GM08714 (cell line): ENCODE results near the gene TTC29.

ENCODE experiments used
- H3K4me3 ChIP-seq: fragments of 200-500 bp; sonication (Bioruptor generic); 2 replicates; pipeline ENCODE4 v1.5.1; 2014; ENCODE audit warnings: mild to moderate bottlenecking, low read length, inconsistent platforms
- ZNF274 ChIP-seq: IDR thresholded peaks from 2 replicates; pipeline ENCODE4 v1.6.1; 2012; ENCODE audit warnings: mild to moderate bottlenecking, low read depth, low read length

Gene TTC29, protein sequence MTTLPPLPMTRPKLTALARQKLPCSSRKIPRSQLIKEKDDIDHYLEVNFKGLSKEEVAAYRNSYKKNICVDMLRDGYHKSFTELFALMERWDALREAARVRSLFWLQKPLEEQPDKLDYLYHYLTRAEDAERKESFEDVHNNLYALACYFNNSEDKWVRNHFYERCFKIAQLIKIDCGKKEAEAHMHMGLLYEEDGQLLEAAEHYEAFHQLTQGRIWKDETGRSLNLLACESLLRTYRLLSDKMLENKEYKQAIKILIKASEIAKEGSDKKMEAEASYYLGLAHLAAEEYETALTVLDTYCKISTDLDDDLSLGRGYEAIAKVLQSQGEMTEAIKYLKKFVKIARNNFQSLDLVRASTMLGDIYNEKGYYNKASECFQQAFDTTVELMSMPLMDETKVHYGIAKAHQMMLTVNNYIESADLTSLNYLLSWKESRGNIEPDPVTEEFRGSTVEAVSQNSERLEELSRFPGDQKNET

DNA sequence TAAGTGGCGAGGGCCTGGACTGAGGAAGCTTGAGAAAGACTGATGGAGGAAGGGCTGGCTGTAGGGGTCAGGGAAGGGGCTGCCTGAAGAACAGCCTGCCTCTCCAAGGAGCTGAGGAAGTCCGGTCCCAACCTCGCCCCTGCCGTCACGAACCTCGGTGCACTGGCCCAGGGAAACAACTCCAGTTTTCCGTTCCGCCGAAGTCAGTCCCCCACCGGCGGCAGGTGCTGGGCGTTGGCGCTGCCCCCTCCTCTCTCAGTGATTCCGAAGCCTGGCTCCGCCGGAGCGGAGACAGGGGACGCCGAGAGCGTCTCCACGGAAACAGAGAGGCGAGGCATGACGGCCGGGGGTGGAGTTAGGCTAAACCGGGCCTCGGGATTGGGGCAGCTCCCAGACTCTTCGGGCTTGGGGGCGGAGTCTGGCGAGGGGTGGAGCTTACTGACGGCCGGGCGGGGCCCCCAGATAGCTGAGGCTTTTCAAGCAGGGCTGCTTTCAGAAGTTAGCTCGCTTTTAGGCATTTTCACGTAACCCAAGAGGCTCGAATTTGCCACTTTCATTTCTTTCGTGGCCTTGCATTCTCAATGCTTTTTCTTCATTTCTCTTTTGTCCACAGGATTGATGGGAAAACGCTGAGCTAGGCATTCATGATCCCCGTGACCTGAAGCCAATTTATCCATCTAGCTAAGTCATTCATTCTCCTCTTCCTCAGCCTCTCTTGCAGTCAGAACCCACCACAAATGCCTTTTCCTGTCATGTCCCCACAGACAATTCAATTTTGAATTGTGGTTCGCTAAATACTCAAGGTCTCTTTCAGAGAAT lies at the start of gene TTC29:
Gene TTC29, minus strand, starts transcription at position 309 of the 819 bp plus-strand sequence. CDS start 5,969 bp downstream, outside the sequence.
- TF ChIP-seq ZNF274: no peak
- H3K4me3 ChIP-seq: peak within 1 kb of the TSS; percentile 55; the same call in 1 of the 2 replicates

- no peak for TF ChIP-seq ZNF274
- H3K4me3 ChIP-seq: no peak overlapping the region
Measured at GRCh38 chr4:146981651-146982050, 36.0 kb upstream of the TTC29 start.

DNA sequence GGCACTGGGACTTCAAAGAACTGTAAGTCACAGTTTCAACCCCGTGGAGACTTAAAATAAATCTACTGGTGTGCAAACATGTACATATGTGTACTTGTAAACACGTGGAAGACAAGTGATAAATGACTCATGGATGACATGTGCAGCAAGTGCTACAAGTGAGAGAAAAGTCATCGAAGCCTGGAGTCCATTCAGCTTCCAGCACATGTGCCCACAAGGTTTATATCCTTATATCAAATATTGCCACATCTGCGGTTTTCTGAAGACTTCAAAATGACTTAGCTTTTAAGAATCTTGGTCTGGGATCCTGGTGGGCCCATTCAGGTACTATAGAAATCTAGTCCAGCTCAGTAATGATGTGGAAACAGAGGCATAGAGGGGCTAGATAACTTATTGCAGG lies 33.0 kb upstream of the TTC29 start:
- TF ChIP-seq ZNF274: no peak
- H3K4me3 ChIP-seq: no peak overlapping the region

DNA sequence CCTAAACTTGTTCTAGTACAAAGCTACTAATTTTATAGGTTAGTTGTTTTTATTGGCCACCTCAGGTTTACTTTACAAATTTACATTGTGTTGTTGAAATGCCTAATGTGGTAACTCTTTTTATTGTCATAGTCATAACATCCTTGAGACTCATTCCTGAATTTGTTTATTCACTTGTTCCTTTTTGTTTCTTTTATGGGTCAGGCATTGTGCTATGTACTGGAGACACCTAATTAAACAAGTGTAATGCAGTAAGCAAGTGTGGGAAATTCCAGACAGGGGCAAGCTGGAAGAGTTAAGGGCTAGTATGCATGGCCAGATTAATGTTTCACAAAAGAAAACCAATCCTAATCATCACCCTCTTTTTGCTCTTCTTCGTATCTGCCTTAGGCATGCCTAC lies 30.5 kb upstream of the TTC29 start:
- no peak overlapping the region for H3K4me3 ChIP-seq
- TF ChIP-seq ZNF274: no peak

- no peak overlapping the region for H3K4me3 ChIP-seq
- TF ChIP-seq ZNF274: no peak
Measured at GRCh38 chr4:146975527-146975926, 29.9 kb upstream of the TTC29 start.

- H3K4me3 ChIP-seq: no peak overlapping the region
- TF ChIP-seq ZNF274: no peak
Measured at GRCh38 chr4:146975036-146975435, 29.4 kb upstream of the TTC29 start.

DNA sequence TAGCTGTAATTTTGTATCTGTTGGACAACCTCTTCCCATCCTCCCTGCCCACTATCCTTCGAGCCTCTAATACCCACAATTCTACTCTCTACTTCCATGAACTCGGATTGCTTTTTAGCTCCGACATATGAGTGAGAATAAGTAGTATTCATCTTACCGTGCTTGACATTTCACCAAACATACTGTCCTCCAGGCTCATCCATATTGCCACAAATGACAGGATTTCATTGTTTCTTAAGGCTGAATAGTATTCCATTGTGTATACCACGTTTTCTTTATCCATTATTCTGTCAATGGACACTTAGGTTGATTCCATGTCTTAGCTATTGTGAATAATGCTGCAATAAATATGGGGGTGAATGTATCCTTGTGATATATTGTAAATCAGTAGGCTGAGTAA lies 26.4 kb upstream of the TTC29 start:
- no peak for TF ChIP-seq ZNF274
- H3K4me3 ChIP-seq: no peak overlapping the region

DNA sequence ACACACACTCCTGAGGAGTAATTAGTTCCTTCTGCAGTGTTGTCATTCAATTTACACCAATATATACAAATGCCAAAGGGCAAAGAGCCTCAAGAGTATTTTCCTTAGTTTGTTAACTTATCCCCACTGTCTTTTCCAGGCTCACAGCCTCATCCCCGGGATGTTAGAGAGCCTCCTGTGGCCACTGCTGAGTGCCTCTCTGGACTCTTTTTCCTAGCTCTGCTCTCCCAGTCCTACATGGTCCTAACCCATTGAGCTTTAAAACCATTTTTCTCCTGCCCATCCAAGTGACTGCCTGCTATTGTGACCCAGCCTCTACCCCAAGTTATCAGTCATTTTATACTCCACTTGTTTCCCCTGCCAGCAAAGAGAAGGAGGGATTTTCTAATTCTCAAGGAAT lies 23.5 kb upstream of the TTC29 start:
- H3K4me3 ChIP-seq: no peak overlapping the region

DNA sequence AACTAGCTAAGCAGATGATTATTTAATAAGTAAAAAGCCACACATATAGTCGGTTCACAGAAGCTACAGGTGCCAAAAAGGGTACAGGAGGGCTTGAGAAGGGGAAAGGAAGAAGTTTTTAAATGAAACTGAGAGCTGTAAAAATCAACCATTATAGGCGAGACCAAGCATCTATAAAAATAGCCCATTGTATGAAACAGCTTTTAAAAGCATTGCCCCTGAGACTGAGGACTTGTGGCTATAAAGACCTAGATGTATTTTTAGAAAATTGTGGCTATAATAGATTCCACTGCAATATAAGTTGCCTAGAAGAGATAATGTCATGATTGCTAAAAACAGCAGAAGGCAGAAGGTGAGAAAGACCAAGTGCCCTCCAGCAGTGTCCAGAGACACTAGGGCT lies 15.0 kb upstream of the TTC29 start:
- TF ChIP-seq ZNF274: no peak

More for the DNA sequence above, 23.5 kb upstream of the TTC29 start:
- TF ChIP-seq ZNF274: no peak

DNA sequence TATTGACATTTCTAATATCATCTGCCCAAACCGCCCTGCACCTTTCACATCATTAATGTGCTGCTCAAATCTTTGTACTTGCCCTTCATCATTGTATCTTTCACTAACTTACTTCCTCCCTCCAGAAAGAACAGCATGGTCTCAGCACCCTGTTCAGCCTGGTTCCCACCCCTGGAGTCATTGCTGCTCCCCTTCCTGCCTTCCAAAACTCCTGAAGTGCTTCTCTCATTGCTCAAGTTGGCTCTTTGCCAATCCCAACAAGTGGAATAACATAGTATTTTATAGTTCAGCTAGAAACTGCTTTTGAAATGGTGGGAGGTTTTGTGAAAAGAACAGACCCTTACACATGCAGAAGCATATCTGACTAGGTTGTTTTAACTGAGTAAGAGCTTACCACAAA lies 14.0 kb upstream of the TTC29 start:
- H3K4me3 ChIP-seq: no peak overlapping the region
- no peak for TF ChIP-seq ZNF274

More for the DNA sequence above, 15.0 kb upstream of the TTC29 start:
- no peak overlapping the region for H3K4me3 ChIP-seq

DNA sequence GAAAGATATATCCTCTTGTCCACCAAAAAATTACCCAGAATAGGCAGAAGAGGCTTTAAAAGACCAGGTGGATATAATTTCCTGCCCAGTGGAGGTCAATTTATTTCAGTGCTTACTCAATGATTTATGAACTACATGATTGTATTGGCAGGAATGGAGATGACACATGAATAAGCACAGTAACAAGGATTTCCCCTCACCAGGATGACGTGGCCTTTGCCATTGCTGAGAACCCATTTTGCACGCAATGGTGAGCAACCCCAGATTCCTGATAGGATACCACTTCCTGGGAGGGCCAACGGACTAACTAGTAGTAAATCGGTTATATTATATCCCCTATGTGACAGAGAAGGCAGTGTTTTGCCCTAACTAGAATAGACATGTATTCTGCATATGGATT lies 11.6 kb upstream of the TTC29 start:
- TF ChIP-seq ZNF274: no peak
- no peak overlapping the region for H3K4me3 ChIP-seq

GRCh38 chr4:146952896-146953295 lies 7.2 kb upstream of the TTC29 start:
- no peak for TF ChIP-seq ZNF274
- H3K4me3 ChIP-seq: no peak overlapping the region

DNA sequence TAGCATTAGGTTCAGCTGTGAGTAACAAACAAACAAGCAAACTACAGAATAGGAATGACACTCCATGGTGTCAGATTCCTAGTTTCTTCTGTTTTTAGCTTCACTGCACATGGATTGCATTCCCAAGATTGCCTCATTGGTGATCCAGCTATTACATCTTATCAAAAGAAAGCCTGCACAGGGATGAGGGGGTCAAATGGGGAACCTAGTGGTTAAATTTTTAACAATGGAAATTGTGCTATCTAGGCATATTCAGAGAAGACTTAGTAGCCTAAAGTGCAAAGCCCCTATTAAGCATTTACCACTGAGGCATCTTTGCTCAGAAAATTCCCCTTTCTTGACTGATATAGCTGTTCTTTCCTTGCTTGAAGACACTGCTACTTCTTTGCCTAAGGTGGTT lies 3.9 kb upstream of the TTC29 start:
- no peak overlapping the region for H3K4me3 ChIP-seq
- no peak for TF ChIP-seq ZNF274

GRCh38 chr4:146943691-146944375 lies 1.8 kb downstream of the TTC29 start:
- H3K4me3 ChIP-seq: no peak overlapping the region
- no peak for TF ChIP-seq ZNF274
